ENCODE results near the gene HERC2.
"Not testable (repeated sequence)": the region's sequence is repeated elsewhere in the genome, so short reads cannot be mapped to it uniquely, and the experiment has no call there.

Gene HERC2

GRCh38 chr15:28196581-28196980 lies 125.4 kb downstream of the HERC2 start:
- intact Hi-C loops (cut with DNase I; ENCODE audit: low total_unique reads); H3K9me3 ChIP-seq; H3K4me3 ChIP-seq; H3K4me1 ChIP-seq; H3K27ac ChIP-seq; DNase-seq; H3K27me3 ChIP-seq: not testable (repeated sequence)
- H3K36me3 ChIP-seq: peaks cover 37 to 59% (median 50%) of the 10 kb centered on the region in 3 donors

- Histone ChIP-seq H3K9me3 (no peaks in the 10 kb centered on the region), H3K27ac (no peak overlapping the region), H3K27me3 (no peaks in the 10 kb centered on the region), H3K4me3 (no peak overlapping the region), H3K36me3 (peaks cover 52 to 63% (median 60%) of the 10 kb centered on the region in 3 donors), H3K4me1 (peaks cover 0 to 8% (median 0%) of the 10 kb centered on the region in 4 donors)
- intact Hi-C loops (cut with DNase I; ENCODE audit: low total_unique reads): no loop called here
- DNase-seq: no peak
- no peak for TF ChIP-seq CTCF (IDR thresholded peaks at IDR 0.05)
Observed at GRCh38 chr15:28192772-28193171, 129.2 kb downstream of the HERC2 start.

GRCh38 chr15:28191832-28192231 lies 130.1 kb downstream of the HERC2 start:
- intact Hi-C loops (cut with DNase I; ENCODE audit: low total_unique reads): no loop called here
- H3K27ac ChIP-seq: no peak overlapping the region
- H3K9me3 ChIP-seq: no peaks in the 10 kb centered on the region
- TF ChIP-seq CTCF (IDR thresholded peaks at IDR 0.05): peak; percentile 23 to 34
- H3K4me3 ChIP-seq: no peak overlapping the region
- H3K4me1 ChIP-seq: peaks cover 0 to 8% (median 0%) of the 10 kb centered on the region in 4 donors
- no peaks in the 10 kb centered on the region for H3K27me3 ChIP-seq
- peaks cover 50 to 61% (median 59%) of the 10 kb centered on the region in 3 donors for H3K36me3 ChIP-seq
- DNase-seq: peak in 1 of 2 donors; percentile 34

GRCh38 chr15:28190391-28191174 lies 131.4 kb downstream of the HERC2 start:
- intact Hi-C loops (cut with DNase I; ENCODE audit: low total_unique reads): no loop called here
- H3K36me3 ChIP-seq: peaks cover 55 to 70% (median 65%) of the 10 kb centered on the region in 3 donors

GRCh38 chr15:28185148-28185895 lies 136.7 kb downstream of the HERC2 start:
- no peak overlapping the region for H3K27ac ChIP-seq
- no peak for TF ChIP-seq CTCF (IDR thresholded peaks at IDR 0.05)
- intact Hi-C loops (cut with DNase I; ENCODE audit: low total_unique reads): no loop called here
- no peaks in the 10 kb centered on the region for H3K4me1 ChIP-seq
- no peak overlapping the region for H3K4me3 ChIP-seq
- peaks cover 56 to 81% (median 65%) of the 10 kb centered on the region in 3 donors for H3K36me3 ChIP-seq
- H3K27me3 ChIP-seq: no peaks in the 10 kb centered on the region
- H3K9me3 ChIP-seq: no peaks in the 10 kb centered on the region
- DNase-seq: no peak

More at GRCh38 chr15:28190391-28191174, 131.4 kb downstream of the HERC2 start:
- Histone ChIP-seq H3K4me3 (no peak overlapping the region), H3K27me3 (no peaks in the 10 kb centered on the region), H3K27ac (no peak overlapping the region), H3K9me3 (no peaks in the 10 kb centered on the region), H3K4me1 (peaks cover 0 to 8% (median 0%) of the 10 kb centered on the region in 4 donors)
- TF ChIP-seq CTCF (IDR thresholded peaks at IDR 0.05): no peak
- DNase-seq: no peak

GRCh38 chr15:28184166-28184565 lies 137.8 kb downstream of the HERC2 start:
- intact Hi-C loops (cut with DNase I; ENCODE audit: low total_unique reads): no loop called here
- H3K9me3 ChIP-seq: no peaks in the 10 kb centered on the region
- H3K27ac ChIP-seq: no peak overlapping the region
- no peak for DNase-seq
- no peaks in the 10 kb centered on the region for H3K4me1 ChIP-seq
- TF ChIP-seq CTCF (IDR thresholded peaks at IDR 0.05): no peak
- H3K27me3 ChIP-seq: no peaks in the 10 kb centered on the region
- peaks cover 50 to 86% (median 59%) of the 10 kb centered on the region in 3 donors for H3K36me3 ChIP-seq
- H3K4me3 ChIP-seq: no peak overlapping the region

All from tibial artery (tissue), 4 donors.